Cardiac muscle cell (in vitro differentiated cells and primary cell): ENCODE results near the gene PTH1R. TPM values are rescaled to one million over a fixed set of nuclear protein-coding genes. Genes with fewer than 3 reads are reported as not detected.

Experiments used
- DNase-seq, 2 donors: peaks; one replicate each; pipeline versions ENCODE4 v3.0.0 to v3.0.0-alpha.2; 2010 to 2017; ENCODE audit warnings: low read depth in 1 of 2, low spot score in 1 of 2
- H3K27ac ChIP-seq: fragments of 200-600 bp; sonication (generic); 2 replicates; pipeline ENCODE4 v1.5.1; 2016
- H3K27me3 ChIP-seq: fragments of 200-600 bp; sonication (generic); 2 replicates; pipeline ENCODE4 v1.6.0; 2016; ENCODE audit warnings: control low read depth
- H3K36me3 ChIP-seq: fragments of 200-600 bp; sonication (generic); 2 replicates; pipeline ENCODE4 v1.5.1; 2016; ENCODE audit warnings: control low read depth
- H3K4me1 ChIP-seq: fragments of 200-600 bp; sonication (generic); 2 replicates; pipeline ENCODE4 v1.8.1; 2017; ENCODE audit warnings: low read depth, mild to moderate bottlenecking, mixed run types
- H3K4me3 ChIP-seq: fragments of 200-600 bp; sonication (generic); 2 replicates; pipeline ENCODE4 v1.5.1; 2016; ENCODE audit warnings: mild to moderate bottlenecking
- H3K9me3 ChIP-seq: fragments of 200-600 bp; sonication (generic); 2 replicates; pipeline ENCODE4 v1.5.1; 2017; ENCODE audit warnings: low read depth, mild to moderate bottlenecking, control low read depth
- polyA plus RNA-seq: library from polyadenylated mRNA; unstranded; fragments of >200 nt; fragmentation: Nextera tagmentation; extraction: Ambion mirVana; gene quantifications from 2 replicates; pipeline ENCODE4 v1.2.1, GENCODE V29; 2016
- total RNA-seq: library from RNA; depleted of rRNA; stranded (reverse); fragments of >200 nt; gene quantifications from 2 replicates; pipeline ENCODE4 v1.2.3, GENCODE V29; 2016
- TF ChIP-seq, protein P1 (sequence below): IDR thresholded peaks from 2 replicates; pipeline ENCODE4 v1.5.1; 2012; ENCODE audit warnings: low read depth, mild to moderate bottlenecking, low read length

The PTH1R gene
- total and polyA plus RNA-seq, 2 experiments from 2014 or later, result 112 to 121 TPM

DNA sequence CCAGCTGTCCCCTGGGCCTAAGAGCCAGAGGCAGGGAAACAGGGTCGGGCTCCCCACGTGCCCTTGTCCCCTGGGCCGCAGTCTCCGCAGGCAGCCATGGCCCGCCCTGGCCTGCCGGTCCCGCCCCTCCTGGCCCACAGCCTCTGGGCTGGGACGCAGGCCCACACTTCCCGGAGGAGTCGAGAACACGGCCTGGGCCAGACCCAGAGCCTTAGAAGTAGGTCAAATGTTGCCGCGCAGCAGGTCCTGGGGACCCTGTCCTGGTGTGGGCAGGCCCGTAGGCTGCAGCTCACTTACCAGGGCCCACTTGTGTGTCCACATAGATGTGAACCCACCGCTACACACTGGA lies 10.0 kb upstream of the PTH1R start:
- Histone ChIP-seq H3K27me3 (no peaks in the 10 kb centered on the region), H3K4me1 (peaks cover 47% of the 10 kb centered on the region)
- DNase-seq, result peak in 1 of 2 donors; percentile 88

DNA sequence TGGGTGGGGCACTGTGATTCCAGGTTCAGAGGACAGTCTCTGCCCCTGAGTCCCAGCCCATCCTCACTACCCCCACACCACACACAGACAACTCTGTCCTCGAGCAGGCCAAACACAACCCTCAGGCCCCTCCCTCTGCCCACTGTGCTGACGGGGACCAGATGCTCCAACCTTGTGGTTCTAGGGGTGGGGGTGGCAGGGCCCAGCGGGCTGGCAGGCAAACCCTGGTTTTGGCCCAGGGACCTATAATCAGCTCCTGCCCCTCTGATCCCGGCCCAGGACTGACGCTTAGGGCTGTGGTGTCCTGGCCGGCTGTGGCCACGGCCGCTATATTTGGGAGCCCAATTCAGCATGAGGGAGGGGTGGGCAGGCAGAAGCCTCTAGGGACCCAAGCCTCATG lies 9.2 kb upstream of the PTH1R start:
- Histone ChIP-seq H3K27me3 (no peaks in the 10 kb centered on the region), H3K27ac (no peak overlapping the region), H3K36me3 (no peaks in the 10 kb centered on the region), H3K4me3 (no peak overlapping the region), H3K4me1 (peaks cover 55% of the 10 kb centered on the region), H3K9me3 (no peaks in the 10 kb centered on the region)
- no peak for DNase-seq
- TF ChIP-seq, protein P1, sequence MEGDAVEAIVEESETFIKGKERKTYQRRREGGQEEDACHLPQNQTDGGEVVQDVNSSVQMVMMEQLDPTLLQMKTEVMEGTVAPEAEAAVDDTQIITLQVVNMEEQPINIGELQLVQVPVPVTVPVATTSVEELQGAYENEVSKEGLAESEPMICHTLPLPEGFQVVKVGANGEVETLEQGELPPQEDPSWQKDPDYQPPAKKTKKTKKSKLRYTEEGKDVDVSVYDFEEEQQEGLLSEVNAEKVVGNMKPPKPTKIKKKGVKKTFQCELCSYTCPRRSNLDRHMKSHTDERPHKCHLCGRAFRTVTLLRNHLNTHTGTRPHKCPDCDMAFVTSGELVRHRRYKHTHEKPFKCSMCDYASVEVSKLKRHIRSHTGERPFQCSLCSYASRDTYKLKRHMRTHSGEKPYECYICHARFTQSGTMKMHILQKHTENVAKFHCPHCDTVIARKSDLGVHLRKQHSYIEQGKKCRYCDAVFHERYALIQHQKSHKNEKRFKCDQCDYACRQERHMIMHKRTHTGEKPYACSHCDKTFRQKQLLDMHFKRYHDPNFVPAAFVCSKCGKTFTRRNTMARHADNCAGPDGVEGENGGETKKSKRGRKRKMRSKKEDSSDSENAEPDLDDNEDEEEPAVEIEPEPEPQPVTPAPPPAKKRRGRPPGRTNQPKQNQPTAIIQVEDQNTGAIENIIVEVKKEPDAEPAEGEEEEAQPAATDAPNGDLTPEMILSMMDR, result no peak

More for the DNA sequence above, 10.0 kb upstream of the PTH1R start:
- H3K36me3 ChIP-seq, result no peaks in the 10 kb centered on the region
- no peak overlapping the region for H3K27ac ChIP-seq
- H3K9me3 ChIP-seq, result no peaks in the 10 kb centered on the region
- TF ChIP-seq, protein P1, result no peak
- no peak overlapping the region for H3K4me3 ChIP-seq

DNA sequence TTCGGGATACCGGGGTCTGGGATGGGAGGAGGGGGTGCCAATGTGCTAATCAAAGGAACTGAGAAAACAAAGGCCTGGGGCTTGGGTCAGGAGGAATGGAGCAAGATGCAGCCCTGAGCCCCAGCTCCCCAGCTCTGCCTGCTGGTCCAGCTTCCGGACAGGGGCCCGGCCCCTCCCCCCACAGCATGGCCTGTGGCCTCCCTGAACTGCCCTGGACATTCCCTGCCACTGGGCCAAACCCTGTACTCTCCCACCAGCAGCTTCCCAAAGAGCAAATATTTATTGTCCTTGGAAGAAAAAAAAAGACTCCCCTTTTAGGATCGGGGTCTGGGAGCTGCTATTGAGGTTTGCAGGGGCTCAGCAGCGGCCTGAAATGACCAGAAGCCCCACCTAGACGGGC lies 8.6 kb upstream of the PTH1R start:
- DNase-seq, result no peak
- TF ChIP-seq, protein P1, result no peak
- Histone ChIP-seq H3K4me1 (peaks cover 59% of the 10 kb centered on the region), H3K27ac (no peak overlapping the region), H3K27me3 (no peaks in the 10 kb centered on the region), H3K4me3 (no peak overlapping the region), H3K9me3 (no peaks in the 10 kb centered on the region), H3K36me3 (no peaks in the 10 kb centered on the region)

DNA sequence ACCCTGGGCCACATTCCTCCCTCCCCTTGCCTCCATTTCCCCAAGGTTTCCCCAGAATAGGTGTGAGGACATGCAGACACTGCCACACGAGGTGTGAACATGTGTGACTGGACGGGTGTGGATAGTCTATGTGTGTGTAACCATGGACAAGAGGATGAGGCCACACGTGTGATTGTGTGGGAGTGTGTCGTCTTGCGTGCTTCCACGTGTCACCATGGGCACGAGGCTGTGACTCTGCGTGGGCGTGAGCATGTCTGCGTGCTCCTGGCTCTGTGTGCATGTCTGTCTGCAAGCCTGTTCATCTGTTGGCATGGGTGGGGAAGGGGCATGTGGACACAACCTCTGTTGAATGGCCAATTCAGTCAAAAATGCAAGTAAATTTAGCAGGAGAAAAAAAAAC lies 8.1 kb upstream of the PTH1R start:
- Histone ChIP-seq H3K27me3 (no peaks in the 10 kb centered on the region), H3K4me3 (no peak overlapping the region), H3K36me3 (no peaks in the 10 kb centered on the region), H3K4me1 (peaks cover 59% of the 10 kb centered on the region), H3K27ac (no peak overlapping the region), H3K9me3 (no peaks in the 10 kb centered on the region)
- no peak for DNase-seq
- TF ChIP-seq, protein P1, result no peak

DNA sequence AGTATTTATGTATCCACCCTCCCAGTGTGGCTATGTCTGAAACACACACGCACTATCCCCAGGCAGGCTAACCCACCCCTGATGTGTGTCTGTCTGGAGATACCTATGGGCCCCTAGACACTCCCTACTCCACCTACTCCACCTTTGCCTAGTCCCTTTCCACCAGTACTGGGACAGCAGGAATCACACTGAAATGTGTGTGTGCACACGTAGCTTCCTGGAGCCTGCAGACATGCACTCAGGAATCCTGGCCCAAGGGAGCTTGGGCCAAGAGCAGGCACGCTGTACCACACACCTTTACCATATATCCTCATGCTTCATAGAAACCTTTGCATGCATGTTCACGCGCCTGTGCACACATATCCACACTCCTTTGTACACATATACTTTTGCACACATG lies 6.9 kb upstream of the PTH1R start:
- no peaks in the 10 kb centered on the region for H3K9me3 ChIP-seq
- no peak for DNase-seq
- H3K27ac ChIP-seq, result no peak overlapping the region
- TF ChIP-seq, protein P1, result no peak
- H3K4me3 ChIP-seq, result no peak overlapping the region
- H3K4me1 ChIP-seq, result peaks cover 63% of the 10 kb centered on the region
- H3K27me3 ChIP-seq, result no peaks in the 10 kb centered on the region
- H3K36me3 ChIP-seq, result no peaks in the 10 kb centered on the region

DNA sequence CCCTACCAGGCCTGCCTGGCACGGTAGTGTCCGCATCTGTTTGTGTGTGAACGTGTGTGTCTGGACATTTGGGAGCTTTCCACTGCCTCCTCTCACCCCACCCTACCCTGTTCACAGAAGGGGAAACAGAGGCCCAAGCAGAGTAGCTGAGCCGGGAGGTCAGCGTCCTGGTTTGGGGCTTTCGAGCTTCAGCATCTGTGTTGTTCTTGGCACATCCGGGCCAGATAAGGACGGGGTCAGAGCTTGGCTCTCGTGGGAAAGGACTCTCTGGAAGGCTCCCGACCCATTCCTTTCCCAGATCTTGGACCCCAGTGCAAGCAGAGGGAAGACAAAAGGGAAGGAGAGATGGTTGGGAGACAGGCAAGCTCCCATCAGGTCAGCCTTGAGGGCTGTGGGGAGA lies 6.3 kb upstream of the PTH1R start:
- H3K36me3 ChIP-seq, result no peaks in the 10 kb centered on the region
- no peaks in the 10 kb centered on the region for H3K27me3 ChIP-seq
- DNase-seq, result peak in 1 of 2 donors; percentile 69
- TF ChIP-seq, protein P1, result no peak
- H3K9me3 ChIP-seq, result no peaks in the 10 kb centered on the region
- H3K27ac ChIP-seq, result no peak overlapping the region
- peaks cover 66% of the 10 kb centered on the region for H3K4me1 ChIP-seq
- no peak overlapping the region for H3K4me3 ChIP-seq
